HepG2 (cell line): ENCODE data around the gene TP53TG5. TPM values are rescaled to one million over a fixed set of nuclear protein-coding genes. Genes with fewer than 3 reads are reported as not detected.

ENCODE experiments used
- AHR ChIP-seq: IDR thresholded peaks from 2 replicates; pipeline ENCODE4 v1.6.1; 2018; ENCODE audit warnings: missing genetic modification reagents, missing compliant biosample characterization
- JUND ChIP-seq: sonication (generic); formaldehyde crosslinking; IDR thresholded peaks from 2 replicates; pipeline ENCODE4 v1.8.0; 2022; ENCODE audit warnings: mild to moderate bottlenecking, missing genetic modification reagents
- NFKBIZ ChIP-seq: IDR thresholded peaks from 2 replicates; pipeline ENCODE4 v1.6.1; 2018; ENCODE audit warnings: missing genetic modification reagents, missing compliant biosample characterization
- NFYC ChIP-seq: IDR thresholded peaks from 2 replicates; pipeline ENCODE4 v1.6.1; 2016; ENCODE audit warnings: missing genetic modification reagents, missing compliant biosample characterization
- ONECUT2 ChIP-seq: sonication (generic); formaldehyde crosslinking; IDR thresholded peaks from 2 replicates; pipeline ENCODE4 v1.4.0; 2020; ENCODE audit warnings: missing genetic modification reagents
- PAWR ChIP-seq: sonication (generic); formaldehyde crosslinking; IDR thresholded peaks from 2 replicates; pipeline ENCODE4 v1.4.0; 2020; ENCODE audit warnings: missing genetic modification reagents, mild to moderate bottlenecking, borderline replicate concordance
- PHF21A ChIP-seq: sonication (generic); formaldehyde crosslinking; IDR thresholded peaks from 2 replicates; pipeline ENCODE4 v1.5.0; 2020; ENCODE audit warnings: mild to moderate bottlenecking, missing genetic modification reagents
- SKI ChIP-seq: fragments of 450-650 bp; IDR thresholded peaks from one replicate; pipeline ENCODE4 v1.6.1; 2018; ENCODE audit warnings: mild to moderate bottlenecking; ENCODE audit not compliant: partially characterized antibody
- ZBTB10 ChIP-seq: sonication (generic); formaldehyde crosslinking; IDR thresholded peaks from 2 replicates; pipeline ENCODE4 v1.4.0; 2020; ENCODE audit warnings: missing genetic modification reagents, borderline replicate concordance
- ZBTB3 ChIP-seq: sonication (generic); formaldehyde crosslinking; IDR thresholded peaks from 2 replicates; pipeline ENCODE4 v1.4.0; 2020; ENCODE audit warnings: low read depth, mild to moderate bottlenecking, moderate library complexity, missing genetic modification reagents, borderline replicate concordance
- ZNF281 ChIP-seq: sonication (generic); formaldehyde crosslinking; IDR thresholded peaks from 2 replicates; pipeline ENCODE4 v1.4.0; 2020; ENCODE audit warnings: missing genetic modification reagents, borderline replicate concordance
- ZNF317 ChIP-seq: sonication (generic); formaldehyde crosslinking; IDR thresholded peaks from 2 replicates; pipeline ENCODE4 v1.5.0; 2020; ENCODE audit warnings: mild to moderate bottlenecking, missing genetic modification reagents
- ZNF329 ChIP-seq: sonication (generic); formaldehyde crosslinking; IDR thresholded peaks from 2 replicates; pipeline ENCODE4 v1.9.0; 2021; ENCODE audit warnings: low read depth, mild to moderate bottlenecking, missing genetic modification reagents
- ZNF431 ChIP-seq: sonication (generic); formaldehyde crosslinking; IDR thresholded peaks from 2 replicates; pipeline ENCODE4 v1.9.0; 2022; ENCODE audit warnings: missing genetic modification reagents, low read depth, mild to moderate bottlenecking, borderline replicate concordance
- ZNF569 ChIP-seq: sonication (generic); formaldehyde crosslinking; IDR thresholded peaks from 2 replicates; pipeline ENCODE4 v1.5.0; 2020; ENCODE audit warnings: mild to moderate bottlenecking, missing genetic modification reagents, moderate library complexity, borderline replicate concordance
- ZNF709 ChIP-seq: sonication (generic); formaldehyde crosslinking; IDR thresholded peaks from 2 replicates; pipeline ENCODE4 v1.5.0; 2020; ENCODE audit warnings: mild to moderate bottlenecking, missing genetic modification reagents
- ZNF746 ChIP-seq: sonication (generic); formaldehyde crosslinking; IDR thresholded peaks from 2 replicates; pipeline ENCODE4 v1.8.0; 2022; ENCODE audit warnings: mild to moderate bottlenecking, missing genetic modification reagents
- polyA plus RNA-seq, 8 experiments: library from polyadenylated mRNA; depleted of rRNA in 3 of 8; stranded (reverse) in 7 of 8; unstranded in 1 of 8; fragments of >200 nt; fragmentation: Illumina TruSeq in 4 of 8; extraction: Trizol in 4 of 8; gene quantifications; 2 replicates each; pipeline versions ENCODE4 v1.2.1 to v1.2.3, GENCODE V29; 2011 to 2016; ENCODE audit warnings: low read depth in 4 of 8, missing spikeins in 1 of 8, mixed read lengths in 1 of 8; ENCODE audit not compliant: insufficient read depth in 1 of 8
- total RNA-seq, 5 experiments: library from RNA; depleted of rRNA; stranded (reverse); fragments of >200 nt; fragmentation: Illumina TruSeq; extraction: Trizol; gene quantifications; 2 replicates each; pipeline ENCODE4 v1.2.3, GENCODE V29; 2016; ENCODE audit warnings: low read depth in 1 of 5
- TF ChIP-seq, protein P1 (sequence below): sonication (generic); formaldehyde crosslinking; IDR thresholded peaks from 2 replicates; pipeline ENCODE4 v1.8.0; 2022; ENCODE audit warnings: mild to moderate bottlenecking, missing genetic modification reagents, borderline replicate concordance
- TF ChIP-seq, protein P2 (sequence below): sonication (generic); formaldehyde crosslinking; IDR thresholded peaks from 2 replicates; pipeline ENCODE4 v1.5.0; 2020; ENCODE audit warnings: mild to moderate bottlenecking, missing genetic modification reagents

TP53TG5 gene
- total and polyA plus RNA-seq, 2 of the 13 experiments (the other 11 are each of a cell fraction or from before 2014, with no cell fraction given), result 0.11 TPM; not detected in 1

DNA sequence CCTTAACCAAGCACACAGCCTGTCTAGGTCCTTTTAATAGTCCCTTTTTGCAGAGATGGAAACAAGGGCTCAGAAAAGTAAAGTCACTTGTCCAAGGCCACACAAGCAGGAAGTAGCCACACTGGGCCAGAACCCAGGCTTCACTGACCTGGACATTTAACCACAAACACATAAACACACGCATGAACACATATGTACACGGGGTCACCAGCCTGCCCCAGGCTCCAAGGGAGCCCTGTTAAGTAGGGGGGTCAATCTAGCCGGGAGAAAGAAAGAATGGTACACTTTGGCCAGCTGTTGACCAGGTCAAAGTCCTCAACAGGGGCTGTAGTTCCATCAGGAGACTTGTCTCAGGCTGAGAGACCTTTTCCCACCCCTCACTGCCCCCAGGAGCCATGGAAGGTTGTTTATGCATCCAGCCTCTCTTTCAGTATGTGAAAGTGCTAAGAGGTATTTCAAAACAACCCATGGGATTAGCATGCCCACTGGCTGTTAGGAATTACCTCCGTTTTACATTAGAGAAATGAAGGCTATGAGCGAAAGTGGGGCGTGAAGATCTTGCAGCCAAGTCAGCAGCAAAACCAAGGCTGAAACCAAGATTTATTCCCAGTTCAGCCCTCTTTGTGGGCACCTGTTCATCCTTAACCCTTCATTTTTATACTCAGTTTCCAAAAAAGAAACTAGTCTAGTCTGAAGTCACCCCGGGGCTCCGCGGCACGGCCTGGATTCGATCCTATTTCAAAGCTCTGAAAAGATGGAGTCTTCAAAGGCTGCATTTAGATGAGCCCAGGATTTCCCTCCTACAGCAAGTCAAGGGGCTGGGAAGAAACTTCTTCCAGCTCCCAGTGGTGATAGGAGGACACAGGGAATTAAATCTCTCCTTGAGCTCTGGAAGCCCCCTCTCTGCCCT is 39.7 kb downstream of the TP53TG5 start (continued):
- TF ChIP-seq ZBTB3 (CRISPR knock-in tag) (no peak), SKI (peak; percentile 21), JUND (CRISPR knock-in tag) (no peak), PHF21A (peak; percentile 79), NFYC (CRISPR knock-in tag) (0 out of 2 replicates have a peak, but pooled peaks have one; percentile 24), ONECUT2 (CRISPR knock-in tag) (no peak), ZNF746 (CRISPR knock-in tag) (no peak; the same call in 1 of the 2 replicates), ZNF431 (CRISPR knock-in tag) (no peak), ZNF569 (no peak), AHR (CRISPR knock-in tag) (peak; percentile 24; the same call in 1 of the 2 replicates), ZBTB10 (CRISPR knock-in tag) (0 out of 2 replicates have a peak, but pooled peaks have one; percentile 55), ZNF329 (CRISPR knock-in tag) (no peak), ZNF709 (CRISPR knock-in tag) (no peak), NFKBIZ (CRISPR knock-in tag) (no peak), ZNF281 (peak; percentile 15; the same call in 1 of the 2 replicates), ZNF317 (CRISPR knock-in tag) (0 out of 2 replicates have a peak, but pooled peaks have one; percentile 40), PAWR (CRISPR knock-in tag) (no peak)
- TF ChIP-seq, protein P1, sequence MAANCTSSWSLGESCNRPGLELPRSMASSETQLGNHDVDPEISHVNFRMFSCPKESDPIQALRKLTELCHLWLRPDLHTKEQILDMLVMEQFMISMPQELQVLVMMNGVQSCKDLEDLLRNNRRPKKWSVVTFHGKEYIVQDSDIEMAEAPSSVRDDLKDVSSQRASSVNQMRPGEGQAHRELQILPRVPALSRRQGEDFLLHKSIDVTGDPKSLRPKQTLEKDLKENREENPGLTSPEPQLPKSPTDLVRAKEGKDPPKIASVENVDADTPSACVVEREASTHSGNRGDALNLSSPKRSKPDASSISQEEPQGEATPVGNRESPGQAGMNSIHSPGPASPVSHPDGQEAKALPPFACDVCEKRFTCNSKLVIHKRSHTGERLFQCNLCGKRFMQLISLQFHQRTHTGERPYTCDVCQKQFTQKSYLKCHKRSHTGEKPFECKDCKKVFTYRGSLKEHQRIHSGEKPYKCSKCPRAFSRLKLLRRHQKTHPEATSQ (CRISPR knock-in tag), result 0 out of 2 replicates have a peak, but pooled peaks have one; percentile 0
- TF ChIP-seq, protein P2, sequence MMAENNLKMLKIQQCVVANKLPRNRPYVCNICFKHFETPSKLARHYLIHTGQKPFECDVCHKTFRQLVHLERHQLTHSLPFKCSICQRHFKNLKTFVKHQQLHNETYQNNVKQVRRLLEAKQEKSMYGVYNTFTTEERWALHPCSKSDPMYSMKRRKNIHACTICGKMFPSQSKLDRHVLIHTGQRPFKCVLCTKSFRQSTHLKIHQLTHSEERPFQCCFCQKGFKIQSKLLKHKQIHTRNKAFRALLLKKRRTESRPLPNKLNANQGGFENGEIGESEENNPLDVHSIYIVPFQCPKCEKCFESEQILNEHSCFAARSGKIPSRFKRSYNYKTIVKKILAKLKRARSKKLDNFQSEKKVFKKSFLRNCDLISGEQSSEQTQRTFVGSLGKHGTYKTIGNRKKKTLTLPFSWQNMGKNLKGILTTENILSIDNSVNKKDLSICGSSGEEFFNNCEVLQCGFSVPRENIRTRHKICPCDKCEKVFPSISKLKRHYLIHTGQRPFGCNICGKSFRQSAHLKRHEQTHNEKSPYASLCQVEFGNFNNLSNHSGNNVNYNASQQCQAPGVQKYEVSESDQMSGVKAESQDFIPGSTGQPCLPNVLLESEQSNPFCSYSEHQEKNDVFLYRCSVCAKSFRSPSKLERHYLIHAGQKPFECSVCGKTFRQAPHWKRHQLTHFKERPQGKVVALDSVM (CRISPR knock-in tag), result no peak
